AG20443 (cell line): Measurements from ENCODE around the gene FARSA.
"Not testable (repeated sequence)": the region's sequence is repeated elsewhere in the genome, so short reads cannot be mapped to it uniquely, and the experiment has no call there.

ENCODE experiments used
- DNase-seq: peaks from one replicate; pipeline ENCODE4 v3.0.0; 2012; ENCODE audit warnings: low spot score, mixed read lengths

The FARSA gene

GRCh38 chr19:12933287-12934072 lies at the start of gene FARSA:
Gene FARSA (minus strand): TSS chr19:12933711. CDS start chr19:12933696, 15 bp downstream.
- DNase-seq = peak; percentile 94

- no peak for DNase-seq
These were observed 49.6 kb upstream of the FARSA start for GRCh38 chr19:12983091-12983490.

DNA sequence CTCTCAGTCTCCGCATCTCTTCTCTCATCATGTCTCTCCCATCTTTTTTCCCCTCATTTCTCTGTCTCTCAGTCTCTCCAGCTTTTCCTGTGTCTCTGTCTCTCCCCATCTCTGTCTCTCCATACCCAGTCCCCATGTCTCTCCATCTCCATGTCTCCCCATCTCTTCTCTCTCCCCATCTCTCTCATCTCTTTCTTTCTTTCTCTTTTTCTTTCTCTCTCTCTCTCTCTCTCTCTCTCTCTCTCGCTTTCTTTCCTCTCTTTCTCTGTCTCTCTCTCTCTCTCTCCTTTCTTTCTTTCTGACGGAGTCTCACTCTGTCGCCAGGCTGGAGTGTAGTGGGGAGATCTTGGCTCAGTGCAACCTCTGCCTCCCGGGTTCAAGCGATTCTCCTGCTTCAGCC lies 49.1 kb upstream of the FARSA start:
- no peak for DNase-seq

DNA sequence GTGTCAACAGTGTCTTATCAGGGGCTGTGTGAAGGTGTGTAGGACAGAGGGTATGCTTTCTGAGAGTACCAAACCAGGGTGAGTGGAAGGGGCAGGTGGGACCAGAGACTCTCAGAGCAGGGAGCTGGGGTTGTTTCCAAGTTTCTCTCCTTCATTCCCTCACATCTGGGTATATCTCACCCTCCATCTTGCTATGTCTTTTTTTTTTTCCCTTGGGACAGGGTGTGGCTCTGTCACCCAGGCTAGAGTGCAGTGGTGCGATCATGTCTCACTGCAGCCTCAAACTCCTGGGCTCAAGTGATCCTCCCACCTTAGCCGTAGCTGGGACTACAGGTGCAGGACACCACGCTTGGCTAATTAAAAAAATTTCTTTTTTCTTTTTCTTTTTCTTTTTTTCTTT lies 46.5 kb upstream of the FARSA start:
- DNase-seq = no peak

GRCh38 chr19:12976109-12976508 lies 42.6 kb upstream of the FARSA start:
- not testable (repeated sequence) for DNase-seq

GRCh38 chr19:12975221-12975741 lies 41.8 kb upstream of the FARSA start:
- DNase-seq = no peak

DNA sequence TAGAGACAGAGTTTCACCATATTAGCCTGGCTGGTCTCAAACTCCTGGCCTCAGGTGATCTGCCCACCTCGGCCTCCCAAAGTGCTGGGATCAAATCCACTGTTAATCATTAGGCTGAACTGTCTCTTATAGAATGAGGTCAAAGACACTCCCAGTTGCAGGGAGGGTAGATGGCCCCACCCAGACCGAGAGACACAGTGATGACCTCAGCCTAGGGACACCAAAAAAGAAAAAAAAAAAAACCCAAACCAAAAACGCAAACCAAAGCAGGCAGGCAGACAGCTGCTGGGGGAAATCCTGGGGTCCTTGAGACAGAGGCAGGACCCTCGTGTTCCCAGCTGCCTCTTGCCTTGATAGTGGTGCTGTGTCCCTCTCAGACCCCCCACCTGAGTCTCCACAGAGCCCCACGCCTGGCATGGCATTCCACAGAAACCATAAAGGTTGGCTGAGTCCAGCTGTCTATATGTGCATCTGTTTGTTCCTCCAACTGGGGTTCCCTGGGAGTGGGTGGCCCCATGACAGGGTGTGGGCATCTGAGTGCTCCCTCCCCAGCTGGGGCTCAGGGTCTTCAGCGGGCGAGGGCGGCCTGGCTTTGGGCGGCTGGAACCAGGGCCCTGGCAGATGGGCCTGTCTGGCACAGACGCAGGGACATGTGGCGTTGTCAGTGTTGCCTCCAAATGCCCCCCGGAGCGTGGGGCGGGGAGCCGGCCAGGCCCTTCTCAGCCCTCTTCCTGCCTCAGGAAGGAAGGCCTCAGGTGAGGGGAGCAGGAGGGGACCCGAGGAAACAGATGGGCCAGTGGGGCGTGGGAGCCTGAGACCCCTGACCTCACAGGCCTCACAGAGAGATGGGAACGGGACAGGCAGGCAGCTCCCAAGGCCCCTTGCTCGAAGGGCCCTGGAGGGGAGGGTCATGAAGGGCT lies 41.0 kb upstream of the FARSA start:
- peak; percentile 65 for DNase-seq

- DNase-seq = no peak
These were observed 39.7 kb upstream of the FARSA start for GRCh38 chr19:12973236-12973635.

- DNase-seq = no peak
These were observed 36.7 kb upstream of the FARSA start for GRCh38 chr19:12970070-12970820.

- DNase-seq = no peak
These were observed 35.9 kb upstream of the FARSA start, which contains the start of gene DAND5 for GRCh38 chr19:12969292-12969988. Gene DAND5 (plus strand): TSS chr19:12969576. CDS start chr19:12969661, 85 bp downstream.

DNA sequence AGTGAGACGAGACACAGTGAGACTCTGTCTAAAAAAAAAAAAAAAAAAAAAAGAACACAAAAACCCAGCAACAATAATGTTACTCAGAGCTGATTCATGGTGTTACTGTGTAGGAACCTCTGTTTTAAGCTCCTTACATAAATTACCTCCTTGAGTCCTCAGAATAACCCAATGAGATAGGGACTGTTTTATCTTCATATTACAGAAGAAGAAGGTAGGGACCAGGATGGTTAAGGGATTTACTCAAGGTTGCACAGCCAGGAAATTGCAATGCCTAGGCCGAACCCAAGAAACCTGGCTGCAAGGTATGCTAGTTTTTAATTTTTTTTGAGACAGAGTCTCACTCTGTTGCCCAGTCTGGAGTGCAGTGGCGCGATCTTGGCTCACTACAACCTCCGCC lies 34.4 kb upstream of the FARSA start:
- DNase-seq = no peak

GRCh38 chr19:12965812-12966135 lies 32.3 kb upstream of the FARSA start:
- no peak for DNase-seq

GRCh38 chr19:12965017-12965811 lies 31.7 kb upstream of the FARSA start:
- DNase-seq = peak; percentile 90

- no peak for DNase-seq
These were observed 26.0 kb upstream of the FARSA start for GRCh38 chr19:12959481-12959880.

DNA sequence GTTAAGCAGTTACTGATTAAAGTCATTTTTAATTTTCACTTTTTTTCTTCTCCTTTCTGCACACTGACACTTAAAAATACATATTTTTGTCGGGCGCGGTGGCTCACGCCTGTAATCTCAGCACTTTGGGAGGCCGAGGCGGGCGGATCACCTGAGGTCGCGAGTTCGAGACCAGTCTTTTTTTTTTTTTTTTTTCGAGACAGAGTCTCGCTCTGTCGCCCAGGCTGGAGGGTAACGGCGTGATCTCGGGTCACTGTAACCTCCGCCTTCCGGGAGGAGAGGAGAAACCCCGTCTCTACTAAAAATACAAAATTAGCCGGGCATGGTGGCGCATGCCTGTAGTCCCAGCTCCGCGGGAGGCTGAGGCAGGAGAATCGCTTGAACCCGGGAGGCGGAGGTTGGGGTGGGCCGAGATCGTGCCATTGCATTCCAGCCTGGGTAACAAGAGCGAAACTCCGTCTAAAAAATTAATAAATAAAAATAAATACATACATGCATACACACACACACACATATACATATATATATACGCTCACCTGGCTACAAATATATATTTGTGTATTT lies 24.0 kb upstream of the FARSA start:
- not testable (repeated sequence) for DNase-seq

GRCh38 chr19:12956446-12957388 lies 23.2 kb upstream of the FARSA start, which contains the start of gene GADD45GIP1:
Gene GADD45GIP1 (minus strand): TSS chr19:12957223. CDS start chr19:12957212, 11 bp downstream.
- DNase-seq = peak; percentile 90

DNA sequence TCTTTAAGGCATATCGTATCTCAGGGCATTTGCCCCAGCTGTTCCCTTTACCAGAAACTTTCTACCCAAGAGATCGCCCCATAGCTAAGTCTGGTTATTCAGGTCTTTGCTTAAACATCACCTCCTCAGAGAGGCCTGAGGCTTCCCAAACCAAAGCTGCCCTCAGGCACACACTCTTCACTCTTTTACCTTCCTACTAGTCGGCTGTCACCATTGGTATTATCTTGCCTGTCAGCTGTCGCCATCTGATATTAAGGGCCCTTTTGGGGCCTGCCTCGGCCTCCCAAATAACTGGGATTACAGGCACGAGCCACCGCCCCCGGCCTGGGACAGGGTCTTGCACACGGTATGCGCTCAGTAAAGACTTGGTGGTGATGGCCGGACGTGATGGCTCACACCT lies 22.5 kb upstream of the FARSA start:
- DNase-seq = no peak

DNA sequence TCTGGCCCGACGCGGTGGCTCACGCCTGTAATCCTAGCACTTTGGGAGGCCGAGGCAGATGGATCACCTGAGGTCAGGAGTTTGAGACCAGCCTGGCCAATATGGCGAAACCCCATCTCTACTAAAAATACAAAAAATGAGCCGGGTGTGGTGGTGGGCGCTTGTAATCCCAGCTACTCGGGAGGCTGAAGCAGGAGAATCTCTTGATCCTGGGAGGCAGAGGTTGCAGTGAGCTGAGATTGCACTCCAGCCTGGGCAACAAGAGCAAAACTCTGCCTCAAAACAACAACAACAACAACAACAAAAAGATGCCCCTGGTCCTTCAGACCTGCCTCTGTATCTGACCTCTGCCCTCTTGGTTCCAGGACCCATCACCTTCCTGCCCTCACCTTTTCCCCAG lies 22.1 kb upstream of the FARSA start:
- DNase-seq = not testable (repeated sequence)

GRCh38 chr19:12954612-12954962 lies 21.1 kb upstream of the FARSA start:
- no peak for DNase-seq
